Endodermal cell (in vitro differentiated cells): ENCODE results near the gene AGT. TPM values are rescaled to one million over a fixed set of nuclear protein-coding genes. Genes with fewer than 3 reads are reported as not detected.

Source experiments
- DNase-seq: peaks from one replicate; pipeline ENCODE4 v3.0.0-alpha.2; 2017
- H3K27ac ChIP-seq: 2 replicates; pipeline ENCODE4 v1.5.1; 2013; ENCODE audit warnings: mild to moderate bottlenecking, low read depth, low read length, moderate library complexity
- H3K27me3 ChIP-seq: 2 replicates; pipeline ENCODE4 v1.6.1; 2013; ENCODE audit warnings: mild to moderate bottlenecking, low read length, moderate library complexity; ENCODE audit not compliant: insufficient read depth, control insufficient read depth, poor library complexity, severe bottlenecking
- H3K36me3 ChIP-seq: 2 replicates; pipeline ENCODE4 v1.7.0; 2013; ENCODE audit warnings: mild to moderate bottlenecking, low read length, moderate library complexity; ENCODE audit not compliant: control insufficient read depth, insufficient read depth
- H3K4me1 ChIP-seq: one replicate; pipeline ENCODE4 v1.7.0; 2013; ENCODE audit warnings: low read length; ENCODE audit not compliant: control insufficient read depth, insufficient read depth
- H3K4me3 ChIP-seq: 2 replicates; pipeline ENCODE4 v1.5.1; 2013; ENCODE audit warnings: mild to moderate bottlenecking, low read length, moderate library complexity
- H3K9ac ChIP-seq: 2 replicates; pipeline ENCODE4 v1.6.1; 2013; ENCODE audit warnings: mild to moderate bottlenecking, low read length, moderate library complexity; ENCODE audit not compliant: poor library complexity, severe bottlenecking; ENCODE audit errors: extremely low read depth
- H3K9me3 ChIP-seq: 2 replicates; pipeline ENCODE4 v1.6.1; 2013; ENCODE audit warnings: mild to moderate bottlenecking, low read length, moderate library complexity; ENCODE audit not compliant: control insufficient read depth
- H3K27ac Mint-ChIP-seq: 2 replicates; pipeline ENCODE4 v1.8.0; 2020; ENCODE audit warnings: mixed read lengths
- H3K27me3 Mint-ChIP-seq: 2 replicates; pipeline ENCODE4 v1.8.0; 2021; ENCODE audit warnings: mild to moderate bottlenecking, mixed read lengths; ENCODE audit not compliant: insufficient read depth
- H3K36me3 Mint-ChIP-seq: 2 replicates; pipeline ENCODE4 v1.8.0; 2020; ENCODE audit warnings: low read depth, mixed read lengths
- H3K4me1 Mint-ChIP-seq: 2 replicates; pipeline ENCODE4 v1.8.0; 2020; ENCODE audit warnings: mixed read lengths
- H3K4me3 Mint-ChIP-seq: 2 replicates; pipeline ENCODE4 v1.8.0; 2020; ENCODE audit warnings: mild to moderate bottlenecking, moderate library complexity, mixed read lengths
- H3K9me3 Mint-ChIP-seq: 2 replicates; pipeline ENCODE4 v1.8.0; 2020; ENCODE audit warnings: mild to moderate bottlenecking, mixed read lengths
- CTCF ChIP-seq: fragments of 200-600 bp; sonication (generic); conservative IDR thresholded peaks from 2 replicates; pipeline ENCODE4 v1.5.0; 2021; ENCODE audit warnings: antibody characterized with exemption, mild to moderate bottlenecking
- WGBS, 2 experiments: methylation state at CpG; one replicate each; pipeline versions ENCODE4 v1.1.5 to v1.1.7; 2013; ENCODE audit warnings: missing lambda C conversion rate in 2 of 2, mixed read lengths in 1 of 2; ENCODE audit not compliant: insufficient coverage in 1 of 2, insufficient read length in 1 of 2; 5-methylcytosine and 5-hydroxymethylcytosine counted together
- long read RNA-seq, 4 experiments: library from polyadenylated mRNA in 2 of 4; library from RNA in 1 of 4; library from capped mRNA in 1 of 4; stranded (forward) in 3 of 4; unstranded in 1 of 4; transcript quantifications; one replicate each; pipeline ENCODE4 v2.0.0, GENCODE V29; 2020 to 2021; ENCODE audit warnings: inconsistent platforms in 1 of 4
- polyA plus RNA-seq, 2 experiments: library from polyadenylated mRNA; stranded (reverse); fragments of 50-300 nt; gene quantifications; one replicate each; pipeline ENCODE4 v1.2.3, GENCODE V29; 2013
- total RNA-seq, 2 donors: library from RNA; stranded (reverse); fragmentation: NEBNext Ultra II Directional in 1 of 2; extraction: Animal tissue kit (Norgen Biotek cat#: 25700) in 1 of 2; gene quantifications; 2 replicates in 1 of 2; 3 replicates in 1 of 2; pipeline ENCODE4 v1.2.1, GENCODE V29; 2021

Gene AGT
- total RNA-seq: not detected
- polyA plus RNA-seq (2013, experiment 1 of 2): 0.82 TPM
- 0.21 TPM for polyA plus RNA-seq (2013, experiment 2 of 2)
- long read RNA-seq, experiment 1: 0 reads
- long read RNA-seq, experiment 2: 0 reads
- long read RNA-seq, experiment 3: 0 reads
- long read RNA-seq, experiment 4: 0 reads

DNA sequence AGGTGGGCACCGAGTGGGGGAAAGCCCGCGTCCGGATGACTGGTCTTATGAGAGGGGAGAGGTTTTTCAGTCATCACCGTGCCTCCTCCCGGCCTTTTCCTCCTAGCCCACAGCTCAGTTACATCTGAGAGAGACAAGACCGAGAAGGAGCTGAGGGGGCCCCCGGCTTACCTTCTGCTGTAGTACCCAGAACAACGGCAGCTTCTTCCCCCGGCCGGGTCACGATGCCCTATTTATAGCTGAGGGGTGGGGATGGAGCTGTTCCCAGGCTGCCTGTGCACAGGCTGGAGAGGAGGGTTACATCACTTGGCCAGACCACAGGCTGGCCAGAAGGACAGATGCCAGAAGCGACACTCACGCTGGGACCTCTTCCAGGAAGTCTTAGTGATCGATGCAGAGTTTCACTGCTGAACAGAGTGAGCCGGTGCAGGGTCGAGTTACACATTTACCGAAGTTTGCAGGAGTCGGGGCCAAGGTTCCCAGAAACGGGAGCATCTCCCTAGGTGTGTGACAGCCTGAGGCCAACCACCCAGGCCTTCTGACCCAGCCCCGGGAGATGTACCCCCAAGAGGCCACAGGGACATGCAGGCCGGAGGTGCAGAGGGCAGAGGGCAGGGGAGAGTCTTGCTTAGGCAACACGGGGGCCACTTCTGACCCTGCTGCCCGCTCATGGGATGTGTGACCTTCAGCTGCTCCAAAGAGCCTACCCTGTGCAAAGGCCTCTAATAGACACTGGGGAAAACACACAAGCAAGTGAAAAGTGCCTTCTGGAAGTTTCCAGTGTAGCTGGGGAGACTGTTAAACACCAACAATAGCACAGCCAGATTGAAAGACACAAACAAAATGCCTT lies at the start of gene AGT:
Gene AGT (minus strand): TSS at position 208 of the 850 bp plus-strand sequence. CDS start 3,299 bp downstream, outside the sequence.
- H3K36me3 ChIP-seq: no peaks in the 10 kb centered on the region
- H3K9me3 ChIP-seq: no peaks in the 10 kb centered on the region
- Mint-ChIP-seq H3K27me3 (no peaks in the 10 kb centered on the region), H3K27ac (no peak within 1 kb of the TSS), H3K36me3 (no peaks in the 10 kb centered on the region), H3K4me3 (no peak within 1 kb of the TSS), H3K4me1 (no peaks in the 10 kb centered on the region), H3K9me3 (peaks cover 6% of the 10 kb centered on the region)
- no peak for TF ChIP-seq CTCF
- no peaks in the 10 kb centered on the region for H3K4me1 ChIP-seq
- H3K4me3 ChIP-seq: no peak within 1 kb of the TSS
- no peak within 1 kb of the TSS for H3K27ac ChIP-seq
- DNase-seq: no peak
- H3K9ac ChIP-seq: no peak within 1 kb of the TSS
- H3K27me3 ChIP-seq: no peaks in the 10 kb centered on the region
- whole genome bisulfite sequencing, 2 experiments: 77 to 79% methylated on average over 15 to 24 of the region's 24 CpGs

GRCh38 chr1:230761443-230762167 lies 47.7 kb upstream of the AGT start:
- no peaks in the 10 kb centered on the region for H3K4me1 ChIP-seq
- WGBS, 2 experiments: 87 to 100% methylated on average over 1 to 8 of the region's 8 CpGs
- peak overlapping the region; percentile 66 for H3K27ac Mint-ChIP-seq

More at GRCh38 chr1:230761443-230762167, 47.7 kb upstream of the AGT start:
- TF ChIP-seq CTCF: no peak
- Histone ChIP-seq H3K9me3 (no peaks in the 10 kb centered on the region), H3K9ac (no peak overlapping the region), H3K27me3 (no peaks in the 10 kb centered on the region), H3K36me3 (no peaks in the 10 kb centered on the region), H3K4me3 (no peak overlapping the region), H3K27ac (no peak overlapping the region)
- Mint-ChIP-seq H3K9me3 (peaks cover 1% of the 10 kb centered on the region), H3K36me3 (no peaks in the 10 kb centered on the region), H3K4me3 (no peak overlapping the region), H3K27me3 (peaks cover 7% of the 10 kb centered on the region), H3K4me1 (peaks cover 3% of the 10 kb centered on the region)
- DNase-seq: no peak
